ENCODE results near the gene DIP2C.

DNA sequence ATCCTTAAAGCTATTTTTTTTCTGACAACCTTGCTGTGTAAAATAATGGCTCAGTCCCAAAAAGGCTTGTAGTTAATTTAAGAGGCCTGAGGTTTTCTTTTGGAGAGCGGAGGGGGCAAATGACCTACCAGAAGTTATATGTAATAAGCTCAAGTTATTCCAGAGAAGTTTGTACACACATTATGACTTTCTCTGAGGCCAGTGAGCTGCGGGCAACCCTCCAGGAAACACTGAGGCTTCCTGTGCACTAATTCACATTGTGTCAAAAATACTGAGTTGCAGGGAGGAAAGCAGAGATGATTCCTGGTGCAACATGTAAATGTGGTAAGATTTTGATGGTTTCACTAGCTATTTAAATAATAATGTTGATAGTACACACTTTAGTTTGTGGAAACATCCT lies 188.6 kb downstream of the DIP2C start:
- TF ChIP-seq CTCF (conservative IDR thresholded peaks at IDR 0.05; ENCODE audit: low read length), result no peak
- TF ChIP-seq EZH2phosphoT487 (IDR thresholded peaks at IDR 0.05; ENCODE audit: borderline replicate concordance), result no peak

Data from Loucy (cell line).